Measurements from ENCODE around the gene LAMTOR2. TPM values are rescaled to one million over a fixed set of nuclear protein-coding genes. Genes with fewer than 3 reads are reported as not detected.
A peak's percentile ranks its signal among the peaks of the same experiment; 100 is the strongest.

The LAMTOR2 gene
- total RNA-seq, 2 experiments from 2014 or later = 41.3 to 61.0 TPM

DNA sequence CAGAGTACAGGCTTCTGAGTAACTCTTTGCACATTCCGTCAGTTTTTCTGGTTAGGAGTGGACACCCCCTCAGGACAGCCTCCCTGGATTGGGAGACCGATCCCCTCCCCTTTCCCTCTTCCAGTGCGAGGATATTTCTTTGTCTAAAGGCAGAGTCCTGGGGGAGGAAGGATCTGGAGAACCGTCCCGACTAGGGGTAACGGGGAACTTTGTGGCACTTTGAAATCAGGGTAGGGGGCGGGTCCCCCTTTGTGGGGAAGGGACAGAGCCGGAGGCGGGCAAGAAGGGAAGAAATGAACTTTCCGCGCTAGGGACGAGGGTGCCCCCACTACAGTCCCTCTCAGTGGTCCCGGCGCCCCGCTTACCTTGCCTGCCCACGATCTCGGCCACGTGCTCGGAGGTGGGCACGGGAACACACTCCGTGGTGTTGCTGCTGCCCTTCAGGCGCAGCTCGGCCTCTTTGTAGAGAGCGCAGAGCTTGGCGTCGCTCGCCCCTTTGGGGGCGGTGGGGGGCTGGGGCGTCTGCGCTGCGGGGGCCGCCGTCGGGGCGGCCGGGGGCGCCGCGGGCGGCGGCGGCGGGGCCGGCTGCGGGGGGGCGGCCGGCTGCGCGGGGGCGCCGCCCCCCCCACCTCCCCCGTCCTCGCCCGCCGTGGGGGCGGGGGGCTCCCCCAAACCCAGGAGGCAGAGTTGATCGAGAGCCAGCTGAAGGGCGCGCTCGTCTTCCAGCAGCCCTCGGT lies 26.8 kb downstream of the LAMTOR2 start:
- ChIA-PET CTCF (no interaction called here), POLR2A (no interaction called here)
- peaks cover 4% of the 10 kb centered on the region for H3K4me1 Mint-ChIP-seq
- H3K27ac Mint-ChIP-seq = no peak overlapping the region
- H3K36me3 Mint-ChIP-seq (ENCODE audit: low read depth) = no peaks in the 10 kb centered on the region
- H3K27me3 Mint-ChIP-seq = peaks cover 63% of the 10 kb centered on the region
- DNase-seq = no peak
- peak overlapping the region; percentile 75 for H3K4me3 Mint-ChIP-seq
- no peaks in the 10 kb centered on the region for H3K9me3 Mint-ChIP-seq

DNA sequence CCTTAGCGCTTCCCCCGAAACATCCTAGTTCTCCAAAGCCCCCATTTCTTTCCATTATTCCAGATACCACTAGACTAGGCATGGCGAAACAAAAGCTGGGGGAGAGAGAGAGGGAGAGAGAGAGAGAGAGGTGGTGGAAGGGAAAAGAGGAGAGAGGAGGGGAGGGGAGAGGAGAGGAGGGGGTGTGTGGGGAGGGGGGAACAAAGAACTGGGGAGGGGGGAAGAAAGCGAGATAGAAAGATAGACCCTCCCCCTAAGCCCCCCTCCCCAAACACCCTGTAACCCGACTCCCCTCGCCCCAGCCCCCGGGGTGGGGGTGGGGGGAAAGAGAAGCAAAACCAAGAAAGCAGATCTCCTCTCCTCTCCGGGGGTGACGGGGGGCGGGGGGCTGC lies 27.3 kb downstream of the LAMTOR2 start:
- Mint-ChIP-seq H3K27ac (no peak overlapping the region), H3K27me3 (peaks cover 64% of the 10 kb centered on the region), H3K9me3 (no peaks in the 10 kb centered on the region), H3K4me3 (peak overlapping the region; percentile 75), H3K4me1 (peaks cover 4% of the 10 kb centered on the region), H3K36me3 (ENCODE audit: low read depth) (no peaks in the 10 kb centered on the region)
- DNase-seq = no peak
- CTCF ChIA-PET = no interaction called here
- POLR2A ChIA-PET = interaction anchor here (0.6 kb wide), 1 partner anchor 223 kb away, joined by 3 read pairs; the partner anchor contains the start of gene SYT11

DNA sequence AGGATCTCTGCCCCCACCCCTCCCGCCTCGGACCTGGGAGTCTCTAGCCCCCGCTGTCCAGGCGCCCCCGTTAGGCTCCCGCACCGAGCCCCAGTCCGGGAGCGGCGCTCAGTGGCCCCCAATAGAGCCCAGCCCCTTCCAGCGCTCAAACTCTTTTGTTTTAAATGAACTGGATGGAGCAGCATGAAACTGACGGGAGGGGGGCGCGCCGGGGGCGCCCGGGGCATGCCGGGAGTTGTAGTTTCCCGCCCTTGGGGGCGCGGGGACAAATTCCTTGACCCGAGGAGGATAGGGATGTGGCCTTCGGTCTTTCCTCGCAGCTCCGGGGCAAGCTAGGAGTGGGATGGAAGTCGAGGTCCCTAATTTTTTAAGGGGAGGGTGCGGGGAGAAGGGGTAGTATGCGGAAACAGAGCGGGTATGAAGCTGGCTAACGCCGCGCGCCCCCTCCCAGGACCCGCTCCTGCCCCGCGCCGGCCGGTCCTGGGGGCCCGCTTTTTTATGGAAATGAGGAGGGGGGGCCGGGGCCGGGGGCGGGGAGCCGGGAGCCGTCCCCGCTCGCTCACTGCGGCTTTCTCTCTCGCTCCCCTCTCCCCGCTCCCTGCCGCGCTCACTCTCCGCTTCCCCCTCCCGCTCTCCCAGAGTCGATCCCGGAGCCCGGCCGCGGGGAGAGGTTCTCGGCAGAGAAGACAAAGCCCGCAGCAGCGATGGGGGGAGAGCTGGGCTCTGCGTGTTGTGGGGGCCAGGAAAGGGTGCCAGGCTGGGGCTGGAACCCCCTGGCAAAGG lies 27.9 kb downstream of the LAMTOR2 start, which contains the start of gene MEX3A:
Gene MEX3A (minus strand): TSS at position 157 of the 783 bp plus-strand sequence. CDS start 467 bp downstream, outside the sequence.
- peak within 1 kb of the TSS; percentile 75 for H3K4me3 Mint-ChIP-seq
- ChIA-PET POLR2A (interaction anchor here (0.6 kb wide), 1 partner anchor 223 kb away, joined by 3 read pairs; the partner anchor contains the start of gene SYT11), CTCF (interaction anchor here (0.6 to 0.8 kb wide), 2 partner anchors 18 to 433 kb away, joined by 3 read pairs; no protein-coding TSS in a partner anchor)
- H3K27ac Mint-ChIP-seq = peak within 1 kb of the TSS; percentile 21
- peaks cover 4% of the 10 kb centered on the region for H3K4me1 Mint-ChIP-seq
- peaks cover 70% of the 10 kb centered on the region for H3K27me3 Mint-ChIP-seq
- no peaks in the 10 kb centered on the region for H3K9me3 Mint-ChIP-seq
- no peaks in the 10 kb centered on the region for H3K36me3 Mint-ChIP-seq (ENCODE audit: low read depth)
- peak; percentile 61 for DNase-seq

DNA sequence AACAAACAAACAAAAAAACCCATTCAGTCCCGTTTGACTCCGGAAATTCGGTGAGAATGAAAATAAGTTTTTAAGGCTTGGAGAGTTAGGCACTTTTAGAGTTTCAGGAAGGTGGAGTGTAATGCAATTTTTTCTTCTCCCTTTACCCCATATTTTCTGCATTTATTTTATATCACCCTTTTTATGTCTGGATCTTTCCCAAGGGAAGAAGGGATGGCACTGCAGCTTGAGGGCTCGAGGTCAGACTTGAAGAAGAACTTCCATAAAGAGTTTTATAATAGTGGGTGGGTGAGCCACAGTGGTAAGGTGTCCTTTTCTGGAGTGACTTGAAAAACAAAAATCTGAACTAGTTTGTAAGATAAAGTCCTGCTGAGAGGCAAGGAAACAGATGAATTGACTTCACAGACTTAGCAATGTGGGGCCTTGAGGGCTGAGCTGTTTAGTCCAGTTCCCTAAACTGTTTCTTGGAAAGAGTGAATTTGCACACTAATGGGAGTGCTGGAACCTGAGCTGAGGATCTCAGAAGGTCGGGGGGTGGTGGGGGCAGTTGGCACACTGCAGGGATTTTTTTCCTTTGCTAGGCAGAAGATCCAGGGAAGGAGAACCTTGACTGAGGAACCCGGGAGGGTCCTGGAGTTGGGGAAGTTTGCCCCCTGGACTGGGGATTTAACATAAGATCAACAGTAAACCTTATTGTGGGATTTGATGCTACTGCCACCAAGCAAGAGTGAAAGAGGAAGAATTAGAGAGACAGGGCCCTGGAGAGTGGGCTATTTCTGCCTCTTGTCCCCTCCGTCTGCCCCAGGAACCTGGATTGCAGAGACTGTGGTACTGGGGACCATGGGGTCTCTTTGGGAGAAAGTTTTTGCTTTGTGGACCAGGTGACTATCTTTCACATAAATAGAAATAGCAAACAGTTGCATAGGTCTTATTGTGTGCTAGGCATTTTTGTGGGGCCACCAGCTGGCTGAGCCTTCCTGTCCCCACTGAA lies 29.5 kb downstream of the LAMTOR2 start:
- CTCF ChIA-PET = interaction anchor here (0.8 to 26.9 kb wide), 3 partner anchors 10 to 40 kb away, joined by 4 to 645 read pairs (median 4); partner anchors contain the start of gene LMNA
- POLR2A ChIA-PET = no interaction called here
- peaks cover 62% of the 10 kb centered on the region for H3K27me3 Mint-ChIP-seq

DNA sequence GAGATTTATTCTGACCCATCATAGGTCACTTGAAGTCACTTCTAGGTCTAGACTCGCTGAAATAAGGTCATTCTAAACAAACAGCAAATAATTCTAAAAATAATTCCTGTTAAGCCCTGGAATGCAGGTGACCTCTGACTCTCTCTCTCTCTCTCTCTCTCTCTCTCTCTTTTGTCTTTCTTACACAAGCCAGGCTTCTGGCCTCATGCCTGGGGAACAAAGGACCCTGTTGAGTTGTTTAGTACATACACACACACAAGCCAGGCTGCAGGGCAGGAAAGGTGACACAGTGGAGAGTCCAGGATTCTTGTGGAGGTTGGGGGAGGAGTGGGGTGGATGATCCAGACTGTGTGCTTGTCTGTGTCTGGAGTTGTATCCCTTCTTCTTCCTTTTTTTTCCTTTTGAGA lies 31.7 kb downstream of the LAMTOR2 start:
- H3K4me3 Mint-ChIP-seq = no peak overlapping the region
- no peak for DNase-seq
- H3K36me3 Mint-ChIP-seq (ENCODE audit: low read depth) = no peaks in the 10 kb centered on the region
- ChIA-PET CTCF (interaction anchor here (1.3 to 26.9 kb wide), 2 partner anchors 11 to 37 kb away, joined by 4 to 645 read pairs; partner anchors contain the start of gene LMNA), POLR2A (no interaction called here)
- H3K27me3 Mint-ChIP-seq = peaks cover 51% of the 10 kb centered on the region
- no peak overlapping the region for H3K27ac Mint-ChIP-seq
- no peaks in the 10 kb centered on the region for H3K9me3 Mint-ChIP-seq
- H3K4me1 Mint-ChIP-seq = peaks cover 5% of the 10 kb centered on the region

More for the DNA sequence above, 29.5 kb downstream of the LAMTOR2 start:
- Mint-ChIP-seq H3K4me3 (peak overlapping the region; percentile 75), H3K27ac (no peak overlapping the region), H3K9me3 (no peaks in the 10 kb centered on the region), H3K4me1 (peaks cover 4% of the 10 kb centered on the region), H3K36me3 (ENCODE audit: low read depth) (no peaks in the 10 kb centered on the region)
- DNase-seq = no peak

DNA sequence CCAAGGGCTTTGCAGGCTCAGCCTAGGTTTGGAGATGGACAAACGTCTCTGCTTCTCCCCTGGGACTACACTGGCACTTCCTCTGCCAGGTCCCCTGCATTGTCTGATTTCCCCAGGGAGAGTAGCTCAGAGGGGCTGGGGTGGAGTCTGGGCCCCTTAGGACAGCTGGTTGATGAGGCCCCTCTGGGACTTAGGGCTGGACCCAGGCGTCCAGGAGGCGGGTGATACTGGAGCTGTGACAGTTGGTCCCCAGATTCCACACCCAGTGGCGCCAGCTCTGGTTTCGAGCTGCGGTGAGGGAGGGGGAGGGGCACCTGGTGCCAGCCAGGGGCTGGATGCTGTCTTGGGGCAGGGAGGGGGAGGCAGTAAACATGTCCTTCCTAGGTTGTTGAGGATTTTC lies 35.1 kb downstream of the LAMTOR2 start:
- Mint-ChIP-seq H3K27ac (no peak overlapping the region), H3K4me3 (no peak overlapping the region), H3K9me3 (no peaks in the 10 kb centered on the region), H3K36me3 (ENCODE audit: low read depth) (no peaks in the 10 kb centered on the region), H3K27me3 (peaks cover 41% of the 10 kb centered on the region), H3K4me1 (peaks cover 1% of the 10 kb centered on the region)
- CTCF ChIA-PET = interaction anchor here (0.6 to 26.9 kb wide), 7 partner anchors 9 to 258 kb away, joined by 3 to 645 read pairs (median 4); partner anchors contain the start of gene LMNA
- POLR2A ChIA-PET = no interaction called here
- no peak for DNase-seq

DNA sequence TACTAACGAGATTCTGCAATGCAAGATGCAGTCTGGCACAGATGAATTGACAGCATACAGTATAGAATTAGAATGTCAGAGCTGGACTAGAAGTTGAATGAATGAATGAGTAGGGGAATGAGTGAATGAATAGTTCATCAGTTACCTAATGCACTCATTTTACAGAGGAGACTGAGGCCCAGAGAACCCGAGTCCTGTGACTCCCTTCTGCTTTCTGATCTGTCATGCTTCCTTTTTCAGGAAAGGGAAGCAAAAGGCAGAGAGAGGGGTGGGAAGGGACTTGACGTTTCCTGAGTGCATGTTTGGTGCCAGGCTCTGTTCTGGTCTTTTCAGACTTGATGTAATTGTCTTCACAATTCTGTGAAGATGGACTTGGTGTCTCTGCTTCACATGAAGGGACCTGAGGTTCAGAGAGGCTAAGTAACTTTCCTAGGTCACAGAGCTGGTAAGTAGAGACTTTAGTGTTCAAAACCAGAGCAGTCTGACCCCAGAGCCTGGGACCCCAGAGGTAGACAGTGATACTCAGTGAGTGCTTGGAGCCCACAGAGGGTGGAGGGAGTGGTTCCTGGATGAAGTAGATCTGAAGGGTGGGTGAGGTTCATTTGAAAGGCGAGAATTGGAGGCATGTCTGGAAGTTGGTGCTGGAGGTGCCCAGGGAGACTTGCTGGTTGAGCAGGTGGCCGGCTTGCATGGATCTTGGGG lies 35.7 kb downstream of the LAMTOR2 start:
- Mint-ChIP-seq H3K36me3 (ENCODE audit: low read depth) (no peaks in the 10 kb centered on the region), H3K27me3 (peaks cover 36% of the 10 kb centered on the region), H3K4me3 (no peak overlapping the region), H3K27ac (no peak overlapping the region), H3K9me3 (no peaks in the 10 kb centered on the region), H3K4me1 (peaks cover 4% of the 10 kb centered on the region)
- ChIA-PET CTCF (interaction anchor here (0.6 to 26.9 kb wide), 12 partner anchors 9 to 258 kb away, joined by 3 to 645 read pairs (median 4); partner anchors contain the start of gene LMNA), POLR2A (no interaction called here)
- DNase-seq = no peak

DNA sequence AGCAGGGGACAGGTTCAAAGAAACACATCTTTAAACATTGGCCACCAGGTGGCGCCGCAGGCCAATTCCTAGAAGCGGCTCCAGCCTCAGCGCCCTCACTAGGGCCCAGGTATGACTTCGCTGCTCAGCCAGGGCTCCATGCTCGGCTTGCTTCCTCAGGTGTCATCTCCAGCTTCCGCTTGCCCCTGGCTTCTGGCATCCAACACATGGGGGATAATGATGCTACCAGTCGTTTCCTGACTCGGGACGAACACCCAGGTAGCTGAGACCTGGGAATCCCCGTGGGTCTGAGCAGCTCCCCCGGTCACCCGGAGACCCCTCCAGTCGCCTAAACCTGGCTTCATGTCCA lies 36.2 kb downstream of the LAMTOR2 start:
- peak; percentile 92 for DNase-seq
- ChIA-PET CTCF (interaction anchor here (0.8 to 26.9 kb wide), 9 partner anchors 8 to 155 kb away, joined by 3 to 645 read pairs (median 4); partner anchors contain the start of gene LMNA), POLR2A (no interaction called here)
- no peaks in the 10 kb centered on the region for H3K9me3 Mint-ChIP-seq
- no peak overlapping the region for H3K27ac Mint-ChIP-seq
- peaks cover 8% of the 10 kb centered on the region for H3K4me1 Mint-ChIP-seq
- no peak overlapping the region for H3K4me3 Mint-ChIP-seq
- H3K27me3 Mint-ChIP-seq = peaks cover 31% of the 10 kb centered on the region
- H3K36me3 Mint-ChIP-seq (ENCODE audit: low read depth) = no peaks in the 10 kb centered on the region

DNA sequence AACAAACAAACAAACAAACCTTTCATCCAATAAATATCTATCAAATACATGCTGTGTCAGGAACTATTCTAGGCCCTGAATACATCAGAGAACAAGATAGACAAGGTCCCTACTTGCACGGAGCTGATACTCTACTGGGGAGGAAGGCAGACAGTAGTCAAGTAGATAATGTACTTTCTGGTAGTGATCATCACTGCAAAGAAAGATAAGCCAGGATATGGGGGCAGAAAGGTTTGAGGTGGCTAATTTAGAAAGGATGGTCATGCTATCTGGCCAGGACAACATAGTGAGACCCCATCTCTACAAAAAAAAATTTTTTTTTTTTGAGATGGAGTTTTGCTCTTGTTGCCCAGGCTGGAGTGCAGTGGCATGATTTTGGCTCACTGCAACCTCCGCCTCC lies 37.0 kb downstream of the LAMTOR2 start:
- POLR2A ChIA-PET = no interaction called here
- H3K4me3 Mint-ChIP-seq = no peak overlapping the region
- CTCF ChIA-PET = interaction anchor here (0.8 to 26.9 kb wide), 7 partner anchors 11 to 141 kb away, joined by 3 to 645 read pairs (median 5); partner anchors contain the start of gene LMNA
- no peaks in the 10 kb centered on the region for H3K9me3 Mint-ChIP-seq
- H3K36me3 Mint-ChIP-seq (ENCODE audit: low read depth) = no peaks in the 10 kb centered on the region
- no peak overlapping the region for H3K27ac Mint-ChIP-seq
- H3K4me1 Mint-ChIP-seq = peaks cover 16% of the 10 kb centered on the region
- DNase-seq = no peak
- H3K27me3 Mint-ChIP-seq = peaks cover 27% of the 10 kb centered on the region

DNA sequence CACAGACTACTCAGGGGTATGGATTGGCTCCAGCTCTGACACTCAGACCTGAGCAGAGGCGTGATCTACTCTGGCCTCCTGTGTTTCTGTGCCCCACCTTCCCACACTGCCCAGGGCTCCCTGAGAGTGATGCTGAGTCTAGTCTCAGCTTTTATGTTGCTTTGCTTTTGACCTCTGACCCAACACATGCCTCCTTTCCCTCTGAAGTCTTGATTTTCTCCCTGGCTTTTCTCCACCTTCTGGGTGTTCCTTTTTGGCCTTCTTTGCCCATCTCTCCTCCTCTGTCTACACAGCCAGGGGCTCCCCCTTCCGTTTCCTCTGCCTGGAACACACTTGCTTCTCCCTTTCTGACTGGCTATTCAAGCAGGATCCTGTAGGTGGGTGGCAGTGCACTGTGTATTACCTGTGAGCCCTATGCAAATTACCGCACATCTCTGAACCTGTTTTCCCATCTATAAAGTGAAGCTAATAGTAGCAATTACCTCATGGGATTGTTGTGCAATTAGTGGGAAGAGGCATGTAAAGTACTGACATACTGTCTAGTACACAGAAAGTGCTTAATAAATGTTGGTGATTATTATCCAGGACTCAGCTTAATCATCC lies 41.4 kb downstream of the LAMTOR2 start:
- no peak for DNase-seq
- peaks cover 42% of the 10 kb centered on the region for H3K4me1 Mint-ChIP-seq

More for the DNA sequence above, 41.4 kb downstream of the LAMTOR2 start:
- no peaks in the 10 kb centered on the region for H3K9me3 Mint-ChIP-seq
- H3K27ac Mint-ChIP-seq = no peak overlapping the region
- CTCF ChIA-PET = interaction anchor here (0.9 to 26.9 kb wide), 16 partner anchors 10 to 350 kb away, joined by 3 to 645 read pairs (median 5); partner anchors contain the start of genes KHDC4, LMNA, PAQR6 and SLC25A44
- no peak overlapping the region for H3K4me3 Mint-ChIP-seq
- H3K27me3 Mint-ChIP-seq = peaks cover 21% of the 10 kb centered on the region
- H3K36me3 Mint-ChIP-seq (ENCODE audit: low read depth) = no peaks in the 10 kb centered on the region
- POLR2A ChIA-PET = interaction anchor here (1.4 kb wide), 2 partner anchors 9 to 32 kb away, joined by 3 to 11 read pairs; no protein-coding TSS in a partner anchor
